Gastroesophageal sphincter (tissue), 3 donors: Measurements from ENCODE around the gene PCED1B.

Experiments
- CTCF ChIP-seq, 4 experiments: fragments of 200-600 bp in 2 of 4; fragments of 450-650 bp in 2 of 4; sonication (generic) in 1 of 4; IDR thresholded peaks; one replicate each; pipeline ENCODE4 v1.5.1; 2017 to 2019; ENCODE audit warnings: antibody characterized with exemption in 4 of 4, mild to moderate bottlenecking in 2 of 4, moderate library complexity in 2 of 4
- EP300 ChIP-seq: sonication (generic); formaldehyde crosslinking; IDR thresholded peaks from one replicate; pipeline ENCODE4 v1.6.1; 2017; ENCODE audit warnings: antibody characterized with exemption, mild to moderate bottlenecking
- POLR2A ChIP-seq, 2 donors: fragments of 450-650 bp; IDR thresholded peaks; one replicate each; pipeline ENCODE4 v1.6.1; 2017; ENCODE audit warnings: antibody characterized with exemption in 2 of 2, mild to moderate bottlenecking in 2 of 2, moderate library complexity in 1 of 2

- TF ChIP-seq CTCF (IDR thresholded peaks at IDR 0.05) (no peak), EP300 (no peak), POLR2A (IDR thresholded peaks at IDR 0.05) (no peak)
Measured at GRCh38 chr12:47238669-47239114, 159.3 kb downstream of the PCED1B start.
